OCI-LY1 (cell line): ENCODE results near the gene C11orf42.
"Not testable (repeated sequence)": the region's sequence is repeated elsewhere in the genome, so short reads cannot be mapped to it uniquely, and the experiment has no call there.

Experiments
- H2AFZ ChIP-seq: fragments of 200-600 bp; sonication (generic), shearing (Covaris generic); 2 replicates; pipeline ENCODE4 v1.6.0; 2014; ENCODE audit warnings: antibody characterized with exemption, mild to moderate bottlenecking, low read length
- H3F3A ChIP-seq: fragments of 200-600 bp; sonication (generic), shearing (Covaris generic); 2 replicates; pipeline ENCODE4 v1.6.0; 2014; ENCODE audit warnings: mild to moderate bottlenecking, antibody characterized with exemption, low read length, moderate library complexity; ENCODE audit not compliant: insufficient read depth
- H3K27ac ChIP-seq: fragments of 200-600 bp; sonication (generic); 2 replicates; pipeline ENCODE4 v1.5.1; 2014; ENCODE audit warnings: low read length, mixed run types, mild to moderate bottlenecking, low read depth; ENCODE audit not compliant: poor library complexity, severe bottlenecking
- H3K27me3 ChIP-seq: fragments of 200-600 bp; sonication (generic); 2 replicates; pipeline ENCODE4 v1.6.0; 2014; ENCODE audit warnings: antibody characterized with exemption, mild to moderate bottlenecking, low read length, moderate library complexity; ENCODE audit not compliant: insufficient read depth
- H3K36me3 ChIP-seq: fragments of 200-600 bp; sonication (generic); 2 replicates; pipeline ENCODE4 v1.6.1; 2014; ENCODE audit warnings: mild to moderate bottlenecking, antibody characterized with exemption, low read length, moderate library complexity, mixed read lengths; ENCODE audit not compliant: insufficient read depth
- H3K4me1 ChIP-seq: fragments of 200-600 bp; sonication (generic); 2 replicates; pipeline ENCODE4 v1.5.1; 2014; ENCODE audit warnings: mild to moderate bottlenecking, low read length, moderate library complexity; ENCODE audit not compliant: insufficient read depth, severe bottlenecking
- H3K4me2 ChIP-seq: fragments of 200-600 bp; sonication (generic), shearing (Covaris generic); 2 replicates; pipeline ENCODE4 v1.6.1; 2014; ENCODE audit warnings: low read length
- H3K4me3 ChIP-seq: fragments of 200-600 bp; sonication (generic); 2 replicates; pipeline ENCODE4 v1.5.1; 2014; ENCODE audit warnings: low read length, low read depth, mild to moderate bottlenecking, mixed read lengths; ENCODE audit not compliant: poor library complexity, severe bottlenecking
- H3K79me2 ChIP-seq: fragments of 200-600 bp; shearing (Covaris generic); 2 replicates; pipeline ENCODE4 v1.6.1; 2016; ENCODE audit warnings: mixed run types, low read length, mixed read lengths; ENCODE audit not compliant: insufficient read depth
- H3K9ac ChIP-seq: fragments of 200-600 bp; sonication (generic), shearing (Covaris generic); 2 replicates; pipeline ENCODE4 v1.6.1; 2014; ENCODE audit warnings: mild to moderate bottlenecking, low read length, mixed read lengths
- H3K9me2 ChIP-seq: fragments of 200-600 bp; sonication (generic), shearing (Covaris generic); 2 replicates; pipeline ENCODE4 v1.6.1; 2014; ENCODE audit warnings: low read depth, mild to moderate bottlenecking, low read length, mixed read lengths
- H3K9me3 ChIP-seq: fragments of 200-600 bp; shearing (Covaris generic); 2 replicates; pipeline ENCODE4 v1.6.1; 2014; ENCODE audit warnings: low read length, mixed read lengths
- H4K20me1 ChIP-seq: fragments of 200-600 bp; sonication (generic), shearing (Covaris generic); 2 replicates; pipeline ENCODE4 v1.6.0; 2016; ENCODE audit warnings: mild to moderate bottlenecking, low read length; ENCODE audit not compliant: insufficient read depth
- EZH2 ChIP-seq: fragments of 200-600 bp; sonication (generic), shearing (Covaris generic); IDR thresholded peaks from 2 replicates; pipeline ENCODE4 v1.8.0; 2017; ENCODE audit warnings: borderline replicate concordance, mixed run types, mild to moderate bottlenecking, antibody characterized with exemption, low read length, moderate library complexity, mixed read lengths
- TF ChIP-seq, protein P1 (sequence below): fragments of 200-600 bp; sonication (generic), shearing (Covaris generic); IDR thresholded peaks from 2 replicates; pipeline ENCODE4 v1.5.1; 2017; ENCODE audit warnings: mild to moderate bottlenecking, antibody characterized with exemption, low read length, moderate library complexity, mixed read lengths

Gene C11orf42

GRCh38 chr11:6248248-6248647 lies 42.9 kb downstream of the C11orf42 start:
- Histone ChIP-seq H3K4me2 (no peak overlapping the region), H3K4me3 (no peak overlapping the region), H3K9me2 (no peaks in the 10 kb centered on the region), H4K20me1 (no peaks in the 10 kb centered on the region), H3K9ac (no peak overlapping the region), H3K4me1 (no peaks in the 10 kb centered on the region), H3K79me2 (no peaks in the 10 kb centered on the region), H3K27me3 (no peaks in the 10 kb centered on the region), H3F3A (no peaks in the 10 kb centered on the region), H3K27ac (no peak overlapping the region), H2AFZ (no peak overlapping the region), H3K9me3 (no peaks in the 10 kb centered on the region), H3K36me3 (no peaks in the 10 kb centered on the region)
- no peak for TF ChIP-seq EZH2
- TF ChIP-seq, protein P1, sequence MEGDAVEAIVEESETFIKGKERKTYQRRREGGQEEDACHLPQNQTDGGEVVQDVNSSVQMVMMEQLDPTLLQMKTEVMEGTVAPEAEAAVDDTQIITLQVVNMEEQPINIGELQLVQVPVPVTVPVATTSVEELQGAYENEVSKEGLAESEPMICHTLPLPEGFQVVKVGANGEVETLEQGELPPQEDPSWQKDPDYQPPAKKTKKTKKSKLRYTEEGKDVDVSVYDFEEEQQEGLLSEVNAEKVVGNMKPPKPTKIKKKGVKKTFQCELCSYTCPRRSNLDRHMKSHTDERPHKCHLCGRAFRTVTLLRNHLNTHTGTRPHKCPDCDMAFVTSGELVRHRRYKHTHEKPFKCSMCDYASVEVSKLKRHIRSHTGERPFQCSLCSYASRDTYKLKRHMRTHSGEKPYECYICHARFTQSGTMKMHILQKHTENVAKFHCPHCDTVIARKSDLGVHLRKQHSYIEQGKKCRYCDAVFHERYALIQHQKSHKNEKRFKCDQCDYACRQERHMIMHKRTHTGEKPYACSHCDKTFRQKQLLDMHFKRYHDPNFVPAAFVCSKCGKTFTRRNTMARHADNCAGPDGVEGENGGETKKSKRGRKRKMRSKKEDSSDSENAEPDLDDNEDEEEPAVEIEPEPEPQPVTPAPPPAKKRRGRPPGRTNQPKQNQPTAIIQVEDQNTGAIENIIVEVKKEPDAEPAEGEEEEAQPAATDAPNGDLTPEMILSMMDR, result no peak

- not testable (repeated sequence) for H3K27ac ChIP-seq, H3F3A ChIP-seq, H3K9me3 ChIP-seq, H4K20me1 ChIP-seq, H3K36me3 ChIP-seq, H3K9me2 ChIP-seq, H3K4me3 ChIP-seq, H2AFZ ChIP-seq, H3K27me3 ChIP-seq, H3K9ac ChIP-seq, H3K79me2 ChIP-seq, H3K4me1 ChIP-seq, H3K4me2 ChIP-seq
Observed at GRCh38 chr11:6248897-6249296, 43.5 kb downstream of the C11orf42 start.

- H2AFZ ChIP-seq, result no peak overlapping the region
- H3K27me3 ChIP-seq, result no peaks in the 10 kb centered on the region
- no peaks in the 10 kb centered on the region for H3K36me3 ChIP-seq
- no peak overlapping the region for H3K9ac ChIP-seq
- H3K4me3 ChIP-seq, result no peak overlapping the region
- H3F3A ChIP-seq, result no peaks in the 10 kb centered on the region
- H3K4me1 ChIP-seq, result no peaks in the 10 kb centered on the region
- H3K9me3 ChIP-seq, result no peaks in the 10 kb centered on the region
- H3K27ac ChIP-seq, result no peak overlapping the region
- no peak overlapping the region for H3K4me2 ChIP-seq
- no peaks in the 10 kb centered on the region for H3K79me2 ChIP-seq
- no peak for TF ChIP-seq EZH2
- TF ChIP-seq, protein P1, result no peak
- no peaks in the 10 kb centered on the region for H4K20me1 ChIP-seq
- H3K9me2 ChIP-seq, result no peaks in the 10 kb centered on the region
Observed at GRCh38 chr11:6249770-6250555, 44.6 kb downstream of the C11orf42 start.
